GM18909 (cell line): ENCODE measurements around the gene CCL13.

Experiments
- ATAC-seq: cut with Tn5 transposase; IDR thresholded peaks from one replicate; pipeline ENCODE4 v1.9.1; 2021; ENCODE audit warnings: mild to moderate bottlenecking; ENCODE audit not compliant: unreplicated experiment, poor library complexity

CCL13 gene

DNA sequence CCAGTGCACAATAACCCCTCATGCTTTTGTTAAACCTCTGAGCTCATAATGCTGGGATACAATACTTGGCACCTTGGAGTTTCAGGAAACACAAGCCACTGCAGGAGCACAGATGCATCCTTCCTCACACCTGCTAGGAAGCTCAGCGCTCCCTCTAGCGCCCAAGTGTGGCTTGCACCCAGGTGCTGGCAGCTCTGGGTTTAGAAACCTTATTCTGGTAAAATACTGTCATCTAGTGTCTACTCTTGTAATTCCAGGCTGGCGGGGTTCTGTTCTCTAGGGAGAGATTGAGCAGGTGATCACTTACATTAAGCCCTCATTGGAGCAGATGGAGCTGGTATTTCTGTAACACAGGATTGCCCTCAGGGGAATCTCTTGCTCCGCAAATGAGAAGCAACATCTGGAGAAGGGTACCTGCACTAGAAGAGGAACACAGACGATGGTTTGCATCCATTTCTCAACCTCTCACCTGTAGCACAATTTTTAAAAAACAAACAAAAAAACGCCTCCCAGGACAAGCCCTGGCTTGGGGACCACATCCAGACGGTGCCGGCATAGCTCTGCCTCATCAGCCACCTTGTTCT, 5.3 kb downstream of the CCL13 start:
- ATAC-seq, result peak; percentile 76

DNA sequence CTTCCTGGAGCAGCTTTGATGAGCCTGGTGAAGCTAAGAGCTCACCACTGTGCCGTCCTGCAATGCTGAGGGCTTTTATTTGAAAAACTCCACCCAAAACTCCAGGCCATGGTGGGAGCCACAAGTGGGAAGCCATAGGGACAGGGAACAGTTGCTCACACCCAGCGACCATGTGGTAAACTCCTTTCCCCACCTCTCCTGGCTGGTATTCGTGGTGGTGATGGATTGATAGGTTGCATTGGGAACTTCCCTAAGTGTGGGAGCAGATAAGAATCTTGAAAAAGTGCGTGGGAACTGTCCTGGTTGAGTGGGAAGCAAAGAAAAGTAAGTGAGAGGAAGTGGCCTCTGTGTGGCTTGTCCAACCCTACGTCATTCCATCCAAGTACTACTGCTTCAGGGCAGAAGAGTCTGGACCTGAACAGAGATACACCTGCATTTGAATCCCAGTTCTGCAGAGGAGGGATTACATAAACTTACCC, 6.9 kb downstream of the CCL13 start, which contains the start of gene CCL1:
Gene CCL1, minus strand, starts transcription at position 51 of the 479 bp plus-strand sequence. CDS start 72 bp downstream, outside the sequence.
- ATAC-seq, result no peak

DNA sequence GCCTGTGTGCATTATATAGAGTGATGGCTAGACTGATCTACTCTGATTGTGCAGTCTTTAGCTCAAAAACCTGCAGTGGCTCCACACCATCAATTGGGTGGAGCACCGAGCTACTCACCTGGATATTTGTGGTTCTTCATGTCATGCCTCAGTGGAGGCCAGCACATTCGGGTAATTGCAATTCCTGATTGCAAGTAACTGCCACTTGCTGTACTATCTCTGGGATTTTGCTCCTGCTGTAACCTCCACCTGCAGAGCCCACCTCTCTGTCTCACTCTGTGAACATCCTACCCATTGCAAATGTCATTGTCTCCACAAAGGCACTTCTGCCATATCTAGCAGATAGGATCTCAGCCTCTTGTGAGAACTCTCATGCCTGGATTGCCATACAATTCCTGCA, 8.5 kb downstream of the CCL13 start:
- ATAC-seq, result no peak

DNA sequence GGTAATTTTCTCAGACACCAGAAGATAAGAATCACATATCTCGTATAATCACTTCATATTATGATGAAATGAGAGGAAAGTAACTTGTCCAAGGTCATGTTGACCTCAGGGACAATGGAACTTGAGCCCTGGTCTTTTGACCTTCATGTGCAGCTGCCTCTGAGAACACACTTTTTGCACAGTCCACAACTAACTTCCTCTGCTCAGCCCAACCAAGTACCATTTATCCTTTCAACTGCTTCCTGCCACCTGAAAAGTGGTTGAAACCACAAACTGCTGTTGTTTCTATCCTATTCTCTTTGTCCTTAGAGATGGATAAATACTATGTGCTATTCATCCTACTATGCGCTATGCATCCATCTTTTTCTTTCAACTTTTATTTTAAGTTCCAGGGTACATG, 9.1 kb downstream of the CCL13 start:
- ATAC-seq, result no peak

DNA sequence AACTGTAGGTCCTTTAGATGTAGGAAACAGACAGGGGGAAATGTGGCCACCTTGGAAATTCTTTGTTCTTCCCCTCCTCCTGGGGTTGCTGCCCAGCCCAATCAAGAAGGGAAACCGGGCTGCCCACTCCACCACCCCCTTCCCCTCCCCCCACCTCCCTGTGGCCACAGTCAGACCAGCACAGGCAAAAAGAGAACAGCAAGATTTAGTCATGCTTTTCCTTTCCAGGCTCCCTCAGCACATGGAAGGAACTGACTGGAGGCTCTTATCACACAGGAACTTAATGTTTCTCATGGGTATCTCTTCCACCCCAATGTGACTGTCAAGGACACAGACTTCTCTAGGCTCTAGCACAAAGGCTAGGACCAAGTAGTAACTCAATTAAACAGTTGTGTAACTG, 9.7 kb downstream of the CCL13 start:
- ATAC-seq, result no peak

DNA sequence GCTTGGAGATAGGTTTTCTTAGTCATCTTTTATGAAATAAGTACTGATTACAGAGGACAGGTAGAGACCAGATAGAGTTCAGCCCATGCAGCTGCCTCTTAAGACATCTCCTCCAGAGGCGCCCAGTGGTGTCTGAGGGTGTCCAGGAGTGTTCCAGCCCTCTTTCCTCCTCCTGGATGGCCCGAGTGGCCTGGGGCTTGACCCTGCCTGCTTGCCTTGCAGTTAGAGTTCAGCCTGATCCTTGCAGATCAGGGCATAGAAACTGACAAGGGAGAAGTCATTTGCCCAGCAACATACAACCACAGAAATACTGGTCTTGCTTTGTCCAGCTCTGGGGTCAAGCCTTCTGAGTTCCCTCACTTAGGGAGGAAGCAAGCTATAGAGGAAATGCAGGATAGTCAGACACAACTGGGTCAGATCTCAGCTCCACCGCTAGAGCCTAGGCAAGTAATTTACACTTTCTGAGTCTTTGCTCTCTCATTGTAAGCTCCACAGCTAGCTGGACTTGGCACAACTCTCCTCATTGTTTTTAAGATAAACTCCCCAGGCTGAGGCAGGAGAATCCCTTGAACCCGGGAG, 10.3 kb downstream of the CCL13 start:
- no peak for ATAC-seq

DNA sequence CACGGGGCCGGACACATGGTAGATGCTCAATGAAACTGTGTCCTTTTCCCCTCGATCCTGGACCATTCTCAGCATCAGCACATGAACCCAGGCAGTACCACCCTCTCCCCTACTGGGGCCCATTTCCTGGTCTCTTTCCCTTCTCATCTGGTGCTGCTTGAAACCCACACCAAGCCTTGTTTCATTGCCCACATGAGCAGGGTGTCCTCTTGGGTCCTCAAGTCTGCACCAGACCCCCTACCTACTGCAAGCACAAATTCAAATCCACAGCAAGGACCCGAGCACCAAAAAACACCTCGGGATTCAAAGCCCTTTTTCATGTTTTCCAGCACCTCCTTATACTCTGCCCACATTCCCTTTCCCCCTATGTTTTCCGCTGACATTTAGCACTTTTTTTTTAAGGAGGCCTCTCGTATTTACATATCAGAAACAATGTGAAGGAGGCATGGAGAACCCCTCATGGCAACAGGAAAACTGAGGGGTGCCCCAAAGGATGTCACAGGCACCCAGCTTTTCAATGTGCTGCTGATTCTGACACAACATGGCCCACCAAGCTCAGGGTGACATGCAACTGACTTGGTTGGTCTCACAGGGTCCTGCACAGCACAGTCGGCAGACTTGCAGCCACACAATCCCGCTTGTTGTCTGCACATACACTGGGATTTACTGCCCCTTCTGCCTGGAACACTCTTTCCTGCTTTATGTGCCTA, 11.4 kb downstream of the CCL13 start:
- no peak for ATAC-seq

DNA sequence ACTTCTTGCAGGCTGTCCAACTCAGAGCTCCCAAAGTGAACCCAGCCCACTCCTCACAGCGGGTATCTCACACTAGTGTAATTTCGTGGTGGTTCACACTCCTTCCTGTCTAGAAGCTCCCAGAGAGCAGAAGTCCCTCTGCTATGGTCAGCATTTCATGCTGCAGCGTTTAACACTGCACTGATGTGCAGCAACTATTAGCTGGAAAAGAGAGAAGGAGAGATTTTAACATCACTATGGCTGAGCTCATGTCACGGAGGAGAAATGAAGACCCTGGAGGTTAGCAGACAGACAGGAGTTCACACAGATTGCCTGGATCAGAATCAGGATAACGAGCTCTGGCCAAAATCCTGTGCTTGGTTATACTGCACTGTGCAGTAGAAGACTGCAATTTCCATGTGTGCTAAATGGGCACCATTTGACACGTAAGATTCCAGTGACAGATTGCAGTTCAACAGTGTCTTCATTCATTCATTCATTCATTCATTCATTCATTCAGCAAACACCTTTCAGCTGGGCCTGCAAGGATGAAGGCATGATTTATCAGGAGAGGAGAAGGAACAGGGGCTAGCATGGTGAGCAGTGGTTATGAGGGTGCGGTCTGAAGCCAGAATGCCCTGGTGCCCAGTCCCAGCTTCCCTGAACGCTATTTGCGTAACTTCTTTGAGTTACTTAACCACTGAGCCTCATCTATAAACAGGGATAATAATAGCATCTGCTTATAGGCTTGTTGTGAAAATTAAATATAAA, 12.1 kb downstream of the CCL13 start:
- ATAC-seq, result no peak

DNA sequence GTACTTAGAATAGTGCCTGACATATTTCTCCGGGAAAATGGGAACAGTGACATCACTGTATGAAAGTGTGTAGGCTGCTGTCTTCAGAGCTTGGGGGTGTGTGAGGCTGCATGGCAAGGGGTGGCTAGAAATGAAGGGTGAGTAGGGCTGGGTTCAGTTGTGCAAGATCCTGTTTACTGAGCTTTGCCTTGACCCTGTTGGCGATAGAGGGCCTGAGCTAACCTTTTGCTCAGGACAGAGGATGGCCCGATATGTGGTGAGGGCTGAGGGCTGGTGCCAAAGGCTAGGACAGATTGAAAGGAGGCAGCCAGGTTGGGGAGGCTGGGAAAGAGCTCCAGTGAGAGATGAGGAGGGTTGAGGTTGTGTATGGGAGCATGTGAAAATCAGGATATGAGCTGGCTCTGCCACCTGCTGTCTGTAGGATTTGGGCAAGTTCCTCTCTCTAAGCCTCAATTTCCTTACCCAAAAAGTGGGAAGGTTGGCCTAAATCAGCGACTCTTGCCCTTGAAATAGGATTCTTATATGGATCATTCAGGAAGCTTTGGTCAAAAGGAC, 12.7 kb downstream of the CCL13 start:
- no peak for ATAC-seq

DNA sequence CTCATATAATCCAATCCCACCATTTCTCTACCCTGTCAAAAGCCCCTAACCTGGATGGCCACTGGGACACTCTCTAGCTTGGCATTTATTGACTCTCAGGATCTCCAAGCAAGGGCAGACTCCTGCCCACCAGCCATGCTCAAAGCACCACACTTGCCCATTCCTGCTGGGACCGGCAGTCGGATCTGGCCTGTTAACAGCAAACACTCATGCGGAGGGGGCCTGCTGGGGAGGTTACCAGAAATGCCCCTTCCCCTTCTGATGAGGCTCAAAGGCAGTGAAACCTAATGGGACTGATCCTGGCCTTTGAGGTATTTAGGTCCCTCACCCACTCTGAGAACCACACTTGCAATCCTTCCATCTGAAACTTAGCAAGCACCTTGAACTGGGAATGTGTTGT, 13.3 kb downstream of the CCL13 start:
- no peak for ATAC-seq

DNA sequence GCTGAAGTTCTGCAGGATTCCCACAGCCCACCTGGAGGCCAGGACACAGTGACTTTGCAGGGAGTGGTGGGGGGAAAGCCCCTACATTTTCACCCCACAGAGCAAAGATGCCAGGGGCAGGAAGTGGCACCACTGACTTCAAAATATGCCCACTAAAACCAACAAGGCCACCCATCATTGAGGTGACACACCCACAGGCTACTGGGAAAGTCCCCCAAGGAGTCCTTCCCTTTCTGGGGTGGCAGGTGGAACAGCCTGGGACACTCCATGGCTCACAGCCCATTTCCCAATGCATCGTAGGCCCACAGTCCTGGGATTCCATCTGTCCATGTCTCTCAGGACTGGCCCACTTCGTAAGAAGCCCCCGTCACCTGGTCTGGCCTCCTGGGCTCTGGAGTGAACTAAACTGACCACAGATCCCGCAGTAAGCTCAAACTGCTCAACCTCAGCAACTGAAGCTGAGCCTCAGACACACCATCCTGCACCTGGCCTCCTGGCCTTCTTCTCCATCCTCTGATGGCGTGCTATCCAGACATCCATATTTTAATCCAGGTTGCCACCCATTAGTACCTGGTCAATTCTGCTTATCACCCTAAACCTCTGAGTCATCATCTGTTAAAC, 14.2 kb downstream of the CCL13 start:
- ATAC-seq, result no peak

DNA sequence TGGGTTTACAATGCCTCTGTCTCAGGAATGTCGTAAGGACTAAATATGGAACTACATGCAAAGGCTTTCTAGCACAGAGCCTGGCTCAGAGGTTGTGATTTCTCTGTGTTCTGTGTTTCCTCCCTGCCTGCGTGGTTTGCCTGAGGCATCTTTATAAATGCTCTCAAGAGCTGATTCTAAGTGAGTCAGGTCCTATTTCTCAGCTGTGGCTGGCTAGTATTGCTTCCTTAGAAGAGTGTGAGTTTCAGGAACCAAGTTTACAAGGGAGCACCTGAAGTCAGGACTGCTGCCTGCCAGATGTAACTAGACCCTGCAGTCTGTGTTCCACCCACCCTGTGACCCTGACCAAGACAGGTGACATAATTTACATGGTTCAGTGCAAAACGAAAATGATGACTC, 14.7 kb downstream of the CCL13 start:
- no peak for ATAC-seq

DNA sequence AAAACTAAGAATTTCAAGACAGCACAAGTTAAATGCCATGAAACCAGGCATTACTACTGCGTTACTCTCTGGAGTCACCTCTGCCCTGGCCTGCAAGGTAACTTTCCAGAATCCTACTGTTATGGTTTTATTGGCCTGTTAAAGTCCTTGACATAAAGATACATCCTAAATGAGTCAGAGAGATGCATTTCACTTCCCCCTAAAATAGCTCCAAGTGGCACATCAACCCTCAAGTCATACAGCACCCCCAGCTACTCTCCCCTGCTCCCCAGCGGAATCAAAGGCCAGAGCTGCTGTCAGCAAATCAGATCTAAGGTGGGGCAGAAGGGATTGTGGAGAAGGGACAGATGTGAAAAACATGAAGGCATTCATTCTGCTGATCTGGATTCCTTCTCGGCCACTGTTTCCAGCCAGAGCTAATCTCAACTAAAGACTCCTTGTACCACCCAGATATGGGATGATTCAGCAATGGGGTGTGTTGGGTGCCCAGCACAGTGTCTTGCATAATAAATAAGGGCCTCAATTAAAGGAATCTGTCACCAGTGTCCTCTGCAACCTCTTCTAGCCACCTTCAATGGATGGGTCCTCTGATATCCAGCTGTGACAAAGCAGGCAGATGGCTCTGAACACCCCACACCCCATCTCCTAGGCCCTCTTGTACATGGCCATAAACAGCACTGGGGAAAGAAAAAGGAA, 15.3 kb downstream of the CCL13 start:
- ATAC-seq, result no peak

DNA sequence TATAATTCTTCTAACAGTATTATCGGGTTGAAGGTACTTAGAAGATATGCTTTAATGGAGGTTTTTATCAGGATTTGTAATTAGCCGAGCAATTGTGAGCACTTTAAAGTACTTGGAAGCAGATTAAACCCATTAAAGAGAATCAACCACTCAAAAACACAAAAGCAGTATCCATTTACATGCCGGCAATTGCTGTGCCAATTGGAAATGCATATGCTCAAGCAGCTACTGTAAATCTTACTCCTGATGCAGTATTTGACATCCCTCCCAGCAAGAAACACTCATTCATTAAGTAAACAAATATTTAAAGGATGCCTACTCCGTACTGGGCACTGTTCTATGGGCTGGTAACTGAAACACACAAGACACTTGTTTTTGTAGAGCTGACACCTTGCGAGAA, 18.2 kb downstream of the CCL13 start:
- ATAC-seq, result no peak

DNA sequence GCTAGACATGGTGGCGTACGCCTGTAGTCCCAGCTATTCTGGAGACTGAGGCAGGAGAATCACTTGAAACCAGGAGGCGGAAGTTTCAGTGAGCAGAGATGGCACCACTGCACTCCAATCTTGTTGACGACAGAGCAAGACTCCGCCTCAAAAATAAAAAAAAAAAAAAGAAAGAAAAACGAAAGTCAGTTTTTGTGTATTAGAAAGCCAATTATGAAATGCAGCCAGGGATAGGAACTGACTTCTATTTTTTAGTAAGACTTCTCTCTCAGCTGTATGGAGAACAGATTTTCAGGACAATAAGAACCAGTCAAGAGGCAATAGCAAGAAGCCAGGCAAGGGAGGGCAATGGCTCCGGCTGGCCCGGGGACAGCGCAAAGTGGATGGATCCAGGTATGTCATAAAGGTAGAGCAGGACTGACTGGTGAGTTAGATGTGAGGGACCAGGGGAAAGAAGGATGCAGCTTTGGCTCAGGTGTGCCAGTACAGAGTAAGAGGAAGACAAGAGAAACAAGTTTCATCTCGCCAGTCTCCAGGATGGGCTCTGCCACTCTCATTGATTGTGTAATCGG, 19.2 kb downstream of the CCL13 start:
- ATAC-seq, result no peak

DNA sequence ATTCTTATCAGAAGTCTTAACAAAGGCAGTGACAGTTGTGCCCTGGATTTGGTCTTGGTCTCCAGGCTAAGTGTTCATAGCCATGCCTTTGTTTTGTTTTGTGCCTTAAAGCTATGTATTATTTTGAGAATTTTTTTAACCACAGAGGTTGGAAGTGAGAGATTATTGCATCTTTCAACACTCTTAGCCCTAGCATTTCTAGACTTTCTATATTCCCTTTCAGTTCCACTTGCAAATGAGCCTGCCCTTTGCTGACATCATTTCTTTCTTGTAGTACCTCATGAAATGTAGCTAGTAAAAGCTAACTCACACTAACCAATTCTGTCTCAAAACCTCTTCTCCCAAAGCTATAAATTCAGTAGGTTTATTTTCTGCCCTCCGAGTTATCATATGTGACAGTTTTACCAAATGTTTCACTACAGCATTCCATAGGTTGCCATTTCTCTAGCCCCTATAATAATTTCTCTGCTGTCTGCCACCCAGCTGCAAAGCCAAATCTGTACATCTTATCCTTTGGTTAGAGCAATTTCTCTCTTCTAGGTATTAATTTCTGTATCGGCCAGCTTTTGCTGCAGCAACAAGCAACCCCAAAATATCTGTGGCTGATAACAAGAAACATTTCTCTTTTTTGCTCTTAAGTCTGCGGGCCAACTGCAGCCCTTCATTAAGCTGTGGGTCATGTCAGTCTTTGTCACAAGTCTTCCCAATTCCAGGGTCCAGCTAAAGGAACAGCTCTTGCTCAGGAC, 21.0 kb downstream of the CCL13 start:
- peak; percentile 67 for ATAC-seq

DNA sequence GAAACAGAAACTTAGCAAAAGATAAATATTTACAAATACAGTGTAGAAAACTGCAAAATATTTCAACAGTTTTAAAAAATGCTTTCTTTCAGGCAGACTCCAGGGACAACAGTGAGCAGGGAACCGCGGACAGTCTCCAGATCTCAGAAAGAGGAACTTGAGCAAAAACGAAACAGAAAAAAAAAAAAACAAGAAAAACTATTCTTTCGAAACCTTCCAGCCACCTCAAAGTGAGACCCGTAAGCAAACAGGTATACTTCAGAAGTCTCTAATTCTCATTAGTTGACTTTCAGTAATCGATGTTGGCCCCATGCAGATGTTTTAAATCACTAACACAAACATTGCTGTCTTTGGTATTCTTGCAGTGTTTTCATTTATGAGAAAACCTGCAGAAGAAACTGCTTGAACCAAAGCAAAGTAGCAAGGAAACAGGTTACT, 22.4 kb downstream of the CCL13 start:
- ATAC-seq, result peak; percentile 64

DNA sequence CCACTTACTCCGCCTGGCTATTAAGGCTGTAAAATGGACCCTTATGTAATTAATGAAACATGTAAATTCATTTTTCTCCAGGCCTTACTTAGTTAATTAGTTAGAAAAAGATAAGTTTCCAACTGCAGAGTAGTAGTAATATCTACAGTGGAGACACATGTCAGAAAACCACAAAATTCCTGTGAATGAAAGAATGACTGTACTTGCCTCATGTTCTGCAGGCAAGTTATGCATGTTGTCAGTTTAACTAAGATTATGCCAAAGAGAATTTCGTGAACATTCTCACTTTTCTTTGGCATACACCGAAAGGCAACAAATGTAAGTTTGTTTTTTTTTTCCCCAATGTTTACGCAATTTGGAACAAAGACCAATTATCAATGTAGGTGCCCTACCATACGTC, 23.6 kb downstream of the CCL13 start:
- no peak for ATAC-seq
